Kidney capillary endothelial cell (primary cell): ENCODE results near the gene CCL25.
"Not testable (repeated sequence)": the region's sequence is repeated elsewhere in the genome, so short reads cannot be mapped to it uniquely, and the experiment has no call there.

Experiments used
- DNase-seq: peaks from one replicate; pipeline ENCODE4 v3.0.0-alpha.2; 2018; ENCODE audit warnings: low spot score

CCL25 gene, protein sequence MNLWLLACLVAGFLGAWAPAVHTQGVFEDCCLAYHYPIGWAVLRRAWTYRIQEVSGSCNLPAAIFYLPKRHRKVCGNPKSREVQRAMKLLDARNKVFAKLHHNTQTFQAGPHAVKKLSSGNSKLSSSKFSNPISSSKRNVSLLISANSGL

GRCh38 chr19:8052464-8052859 lies at the start of gene CCL25:
Gene CCL25, plus strand, starts transcription at chr19:8052760. Its CDS starts 290 bp downstream, at chr19:8053050.
- no peak for DNase-seq

- no peak for DNase-seq
Measured at GRCh38 chr19:8004001-8004400, 48.6 kb upstream of the CCL25 start.

DNA sequence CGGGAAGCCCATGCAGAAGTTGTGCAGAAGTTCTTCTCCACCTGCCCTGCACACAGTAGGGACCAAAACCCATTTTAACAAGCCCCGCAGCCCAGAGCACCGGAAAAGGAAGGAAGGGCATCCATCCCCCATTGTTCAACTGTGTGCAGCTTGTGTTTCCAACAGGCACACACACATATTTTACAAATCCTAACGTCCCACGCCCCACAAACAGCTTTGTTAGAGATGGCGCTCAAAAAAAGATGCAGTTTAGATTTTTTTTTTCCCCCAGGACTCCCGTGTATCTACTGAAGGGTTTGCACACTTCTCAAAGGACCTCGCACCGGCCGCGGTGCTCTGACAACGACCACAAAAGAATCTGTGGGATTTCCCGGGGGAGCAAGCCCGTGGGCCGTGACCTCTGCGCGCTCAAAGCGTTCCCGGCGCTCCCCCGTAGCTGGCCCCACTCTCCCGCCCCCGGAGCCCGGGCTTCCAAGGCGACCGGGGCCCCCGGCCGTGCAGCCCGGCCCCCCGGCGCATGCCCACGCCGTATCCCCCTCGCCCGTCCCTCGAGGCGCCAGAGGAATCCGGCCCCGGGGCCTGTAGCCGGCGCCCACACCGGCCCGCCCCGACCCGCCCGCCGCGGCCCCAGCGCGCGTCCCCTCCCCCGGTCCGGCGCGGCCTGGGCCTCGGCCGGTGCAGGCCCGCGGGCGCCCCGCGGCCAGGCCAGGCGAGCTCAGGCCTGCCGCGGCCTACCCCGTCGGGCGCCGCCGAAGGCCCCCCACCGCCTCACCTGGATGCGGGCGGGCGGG lies 47.6 kb upstream of the CCL25 start:
- DNase-seq: peak; percentile 32

DNA sequence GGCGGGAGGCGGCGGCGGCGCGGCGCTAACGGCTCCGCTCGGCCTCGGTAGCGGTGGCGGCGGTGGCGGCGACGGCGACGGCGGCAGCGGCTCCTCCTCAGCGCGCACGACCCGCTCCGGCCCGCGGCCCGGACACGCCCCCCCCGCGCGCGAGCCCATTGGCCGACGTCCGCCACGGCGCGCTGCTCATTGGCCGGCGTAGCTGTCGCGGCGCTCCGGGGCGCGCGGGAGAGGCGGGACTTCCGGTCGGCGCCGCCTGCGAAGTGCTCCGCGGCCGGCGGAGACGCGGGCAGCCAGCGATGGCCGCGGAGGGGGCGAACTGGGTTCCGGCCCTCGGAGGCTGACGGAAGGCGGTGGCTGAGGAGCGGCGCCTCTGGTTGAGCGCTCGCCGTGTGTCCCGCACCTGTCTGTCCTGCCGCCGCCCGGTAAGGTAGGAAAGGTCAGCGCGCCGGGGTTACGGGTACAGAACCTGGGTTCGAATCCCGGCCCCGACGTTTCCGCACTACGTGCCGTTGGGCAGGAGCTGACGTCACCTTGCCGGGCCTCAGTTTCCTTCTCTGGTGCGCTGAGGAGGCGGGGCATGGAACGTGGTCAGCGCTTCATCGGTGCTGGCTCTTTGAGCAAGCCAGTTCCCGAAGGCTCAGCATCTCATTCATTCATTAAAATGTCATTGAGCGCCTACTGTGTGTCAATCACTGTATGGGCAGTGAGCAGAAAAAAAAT lies 46.9 kb upstream of the CCL25 start, which contains the start of gene ELAVL1:
TSS of gene ELAVL1 (minus strand) at position 108 of the 723 bp plus-strand sequence. CDS start 13,826 bp downstream, outside the sequence.
- DNase-seq: peak; percentile 89

GRCh38 chr19:8017808-8018207 lies 34.8 kb upstream of the CCL25 start:
- DNase-seq: peak; percentile 6

DNA sequence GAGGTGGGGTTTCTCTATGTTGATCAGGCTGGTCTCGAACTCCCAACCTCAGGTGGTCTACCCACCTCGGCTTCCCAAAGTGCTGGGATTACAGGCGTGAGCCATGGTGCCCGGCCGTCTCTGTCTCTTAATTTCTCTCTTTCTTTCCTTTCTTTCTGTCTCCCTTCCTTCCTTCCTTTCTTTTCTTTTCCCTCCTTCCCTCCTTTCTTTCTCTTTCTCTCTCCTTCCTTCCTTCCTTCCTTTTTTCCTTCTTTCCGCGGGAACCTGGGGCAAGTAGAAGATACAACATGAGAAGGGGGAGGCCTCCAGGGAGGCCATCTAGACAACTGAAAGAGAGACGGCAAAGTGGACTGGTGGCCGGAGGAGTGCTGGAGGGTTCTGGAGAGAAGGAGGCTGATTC lies 31.9 kb upstream of the CCL25 start:
- DNase-seq: no peak

GRCh38 chr19:8021374-8021773 lies 31.2 kb upstream of the CCL25 start:
- no peak for DNase-seq

GRCh38 chr19:8022275-8022674 lies 30.3 kb upstream of the CCL25 start:
- DNase-seq: no peak

DNA sequence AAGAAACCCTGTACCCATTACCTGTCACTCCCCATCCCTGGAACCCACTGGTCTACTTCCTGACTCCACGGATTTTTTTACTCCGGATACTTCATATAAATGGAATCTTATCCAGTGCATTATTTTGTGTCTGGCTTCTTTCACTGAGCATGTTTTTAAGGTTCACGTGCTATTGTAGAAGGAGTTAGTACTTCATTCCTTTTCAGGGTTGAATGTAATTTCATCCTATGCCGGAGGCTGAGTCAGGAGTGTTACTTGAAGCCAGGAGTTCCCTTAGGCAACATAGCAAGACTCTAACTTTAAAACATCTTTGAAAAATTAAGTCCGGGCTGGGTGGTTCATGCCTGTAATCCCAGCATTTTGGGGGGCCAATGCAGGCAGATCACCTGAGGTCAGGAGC lies 29.2 kb upstream of the CCL25 start:
- DNase-seq: no peak

DNA sequence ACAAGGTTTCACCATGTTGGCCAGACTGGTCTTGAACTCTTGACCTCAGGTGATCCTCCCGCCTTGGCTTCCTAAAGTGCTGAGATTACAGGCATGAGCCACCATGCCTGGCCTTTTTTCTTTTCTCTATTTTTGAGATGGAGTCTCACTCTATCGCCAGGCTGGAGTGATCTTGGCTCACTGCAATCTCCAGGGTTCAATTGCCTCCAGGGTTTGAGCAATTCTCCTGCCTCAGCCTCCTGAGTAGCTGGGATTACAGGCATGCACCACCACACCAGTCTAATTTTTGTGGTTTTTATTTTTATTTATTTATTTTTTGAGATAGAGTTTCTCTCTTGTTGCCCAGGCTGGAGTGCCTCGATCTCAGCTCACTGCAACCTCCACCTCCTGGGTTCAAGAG lies 28.3 kb upstream of the CCL25 start:
- DNase-seq: not testable (repeated sequence)

GRCh38 chr19:8025316-8025715 lies 27.2 kb upstream of the CCL25 start:
- no peak for DNase-seq

DNA sequence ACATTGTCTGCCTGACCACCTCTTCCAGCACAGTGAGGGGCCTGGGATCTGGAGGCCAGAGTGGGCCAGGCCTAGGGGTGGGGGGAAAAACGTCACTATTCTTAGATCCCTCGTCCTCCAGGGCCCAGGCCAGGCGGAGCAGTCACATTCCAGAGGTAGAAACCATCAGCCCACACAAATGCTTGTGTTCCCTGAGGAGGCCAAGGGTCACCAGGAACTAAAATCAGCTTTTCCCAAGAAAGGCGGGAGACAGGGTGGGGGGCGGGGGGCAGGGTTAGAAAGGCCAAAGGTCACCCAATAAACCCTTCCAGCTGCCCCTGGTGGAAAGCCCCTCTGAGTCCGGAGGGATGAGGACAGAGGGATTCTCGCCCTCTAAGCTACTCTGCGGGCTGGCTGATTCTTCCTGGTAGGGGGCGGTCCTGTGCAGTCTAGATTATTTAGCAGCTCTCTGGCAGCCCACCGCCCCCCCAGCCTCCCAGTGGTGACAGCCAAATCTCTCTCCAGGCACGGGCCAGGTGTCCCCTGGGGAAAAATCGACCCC lies 23.5 kb upstream of the CCL25 start:
- no peak for DNase-seq

- no peak for DNase-seq
Measured at GRCh38 chr19:8030960-8031359, 21.6 kb upstream of the CCL25 start.

DNA sequence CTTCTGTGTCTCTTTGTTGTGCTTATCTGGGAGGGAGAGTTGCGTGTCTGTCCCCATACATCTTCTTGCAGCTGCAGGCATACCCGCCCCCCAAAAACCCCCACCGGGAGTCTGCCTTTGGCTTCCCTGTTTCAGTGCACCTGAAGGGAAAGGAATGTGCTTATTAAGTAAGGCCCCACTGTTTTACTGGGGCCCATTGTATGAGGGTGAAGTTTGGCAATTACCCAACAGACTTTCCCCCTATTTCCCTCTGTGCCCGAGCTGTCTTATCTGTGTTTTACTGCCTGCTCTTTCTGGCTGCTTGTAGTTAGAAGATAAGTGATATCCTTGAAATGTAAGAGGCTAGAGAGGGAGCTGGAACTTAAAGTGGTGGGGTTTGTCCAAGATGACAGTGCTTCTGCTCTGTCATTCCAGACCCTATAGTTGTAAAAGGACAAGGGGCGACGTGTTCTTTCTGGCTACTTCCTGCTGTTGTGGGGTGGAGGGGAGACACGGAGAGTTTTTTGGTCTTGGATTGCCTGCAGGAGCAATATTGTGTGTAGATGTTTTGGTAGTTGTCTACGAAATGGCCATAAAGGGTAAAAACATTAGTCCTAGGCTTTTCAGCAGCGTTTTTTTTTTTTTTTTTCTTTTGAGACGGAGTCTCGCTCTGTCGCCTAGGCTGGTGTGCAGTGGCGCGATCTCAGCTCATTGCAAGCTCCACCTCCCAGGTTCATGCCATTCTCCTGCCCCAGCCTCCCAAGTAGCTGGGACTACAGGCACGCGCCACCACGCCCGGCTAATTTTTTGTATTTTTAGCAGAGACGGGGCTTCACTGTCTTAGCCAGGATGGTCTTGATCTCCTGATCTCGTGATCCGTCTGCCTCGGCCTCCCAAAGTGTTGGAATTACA lies 19.0 kb upstream of the CCL25 start:
- DNase-seq: not testable (repeated sequence)

DNA sequence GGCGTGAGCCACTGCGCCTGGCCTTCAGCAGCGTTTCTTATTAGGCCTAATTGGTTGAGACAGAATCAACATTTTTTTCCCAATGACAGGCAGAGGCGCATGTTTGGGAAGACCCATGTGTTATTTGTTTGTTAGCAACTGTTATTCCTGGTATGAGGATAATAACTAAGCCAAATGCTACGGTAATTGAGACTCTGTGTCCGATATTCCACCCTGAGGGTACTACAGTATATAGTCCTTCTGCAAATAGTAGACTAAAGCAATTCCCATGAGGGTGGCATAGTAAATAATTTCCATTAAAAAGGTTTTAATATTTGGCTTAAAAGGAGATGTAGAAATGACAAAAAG lies 18.4 kb upstream of the CCL25 start:
- DNase-seq: no peak

- no peak for DNase-seq
Measured at GRCh38 chr19:8036434-8037099, 16.0 kb upstream of the CCL25 start.

- no peak for DNase-seq
Measured at GRCh38 chr19:8038815-8039214, 13.7 kb upstream of the CCL25 start.

GRCh38 chr19:8039231-8039630 lies 13.3 kb upstream of the CCL25 start:
- no peak for DNase-seq

DNA sequence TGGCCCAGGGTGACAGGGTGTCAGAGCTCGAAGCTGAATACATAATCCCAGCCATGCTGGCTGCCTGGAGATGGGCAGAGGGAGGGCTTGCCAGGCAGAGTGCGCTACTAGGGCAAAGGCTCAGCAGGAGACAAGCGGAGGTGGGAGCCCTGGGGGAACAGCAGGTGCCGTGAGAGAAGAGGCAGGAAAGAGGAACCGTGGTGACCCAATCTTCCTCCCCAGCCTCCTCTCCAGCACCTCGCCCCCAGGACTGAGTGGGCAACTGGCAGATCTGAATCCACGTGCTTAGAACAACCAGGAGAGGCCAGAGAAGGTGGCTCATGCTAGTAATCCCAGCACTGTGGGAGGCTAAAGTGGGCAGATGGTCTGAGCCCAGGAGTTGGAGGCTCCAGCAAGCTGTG lies 11.0 kb upstream of the CCL25 start:
- DNase-seq: no peak

- DNase-seq: no peak
Measured at GRCh38 chr19:8042900-8043299, 9.7 kb upstream of the CCL25 start.

- DNase-seq: no peak
Measured at GRCh38 chr19:8044018-8044417, 8.5 kb upstream of the CCL25 start.
